Measurements from ENCODE around the gene NUMA1. TPM values are rescaled to one million over a fixed set of nuclear protein-coding genes. Genes with fewer than 3 reads are reported as not detected.

The NUMA1 gene
- total and polyA plus RNA-seq, 2 of the 13 experiments (the other 11 are each of a cell fraction or from before 2014, with no cell fraction given): 57.3 to 60.2 TPM

DNA sequence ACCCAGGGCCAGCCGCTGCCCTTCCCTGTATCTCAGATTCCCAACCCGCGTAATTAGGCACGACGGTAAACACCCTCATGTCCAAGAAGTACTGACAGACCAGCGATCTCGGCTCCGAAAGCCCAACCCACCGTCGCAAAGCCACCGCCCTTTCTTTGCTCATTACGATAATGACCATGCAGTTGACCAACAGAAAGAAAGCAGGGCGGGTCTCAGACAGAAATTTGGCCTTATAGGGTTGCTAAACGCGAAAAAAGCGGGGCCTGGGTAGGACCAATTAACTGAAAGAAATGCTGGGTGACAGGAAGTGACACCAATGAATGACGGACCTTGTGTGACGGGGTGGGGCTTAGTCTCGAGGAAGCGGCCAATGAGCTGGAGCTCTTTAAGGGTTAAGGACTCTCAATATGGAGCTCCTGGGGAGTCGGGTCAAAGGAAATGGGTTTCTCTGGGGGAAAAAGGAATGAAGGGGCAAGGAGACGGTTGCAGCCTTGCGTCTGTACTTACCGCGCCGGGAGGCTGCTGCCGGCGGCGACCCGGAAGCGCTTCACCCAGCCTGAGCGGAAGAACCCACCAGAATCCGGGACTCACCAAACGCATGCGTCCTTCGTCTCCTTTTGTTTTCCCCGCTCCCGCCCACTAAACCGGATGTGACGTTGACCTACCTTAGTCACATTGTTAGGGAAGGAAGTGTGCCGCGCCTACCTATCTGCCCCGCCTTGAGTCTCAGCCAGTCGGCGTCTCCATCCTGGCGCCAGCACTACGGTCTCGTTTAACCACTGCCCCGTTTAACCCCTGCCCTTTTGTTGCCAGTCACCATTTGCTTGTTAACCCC lies 32.0 kb upstream of the NUMA1 start, which contains the start of gene ANAPC15 (continued):
- TF ChIP-seq, protein P1, sequence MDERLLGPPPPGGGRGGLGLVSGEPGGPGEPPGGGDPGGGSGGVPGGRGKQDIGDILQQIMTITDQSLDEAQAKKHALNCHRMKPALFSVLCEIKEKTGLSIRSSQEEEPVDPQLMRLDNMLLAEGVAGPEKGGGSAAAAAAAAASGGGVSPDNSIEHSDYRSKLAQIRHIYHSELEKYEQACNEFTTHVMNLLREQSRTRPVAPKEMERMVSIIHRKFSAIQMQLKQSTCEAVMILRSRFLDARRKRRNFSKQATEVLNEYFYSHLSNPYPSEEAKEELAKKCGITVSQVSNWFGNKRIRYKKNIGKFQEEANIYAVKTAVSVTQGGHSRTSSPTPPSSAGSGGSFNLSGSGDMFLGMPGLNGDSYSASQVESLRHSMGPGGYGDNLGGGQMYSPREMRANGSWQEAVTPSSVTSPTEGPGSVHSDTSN (CRISPR knock-in tag; IDR thresholded peaks at IDR 0.05): peak; percentile 90
- TF ChIP-seq ZFAT (CRISPR knock-in tag; conservative IDR thresholded peaks at IDR 0.05) (no peak), YY1 (IDR thresholded peaks at IDR 0.05; ENCODE audit: insufficient read depth, insufficient replicate concordance, low read depth, low read length) (peak; percentile 61), RBFOX2 (IDR thresholded peaks at IDR 0.05; ENCODE audit: low read depth, low read length) (peak; percentile 83), CEBPB (IDR thresholded peaks at IDR 0.05; ENCODE audit: borderline replicate concordance, low read depth, low read length) (0 out of 2 replicates have a peak, but pooled peaks have one; percentile 23), KAT8 (CRISPR knock-in tag; IDR thresholded peaks at IDR 0.05) (peak; percentile 90), KAT7 (CRISPR knock-in tag; IDR thresholded peaks at IDR 0.05; ENCODE audit: borderline replicate concordance) (peak; percentile 18; the same call in 1 of the 2 replicates), BRD4 (CRISPR knock-in tag; IDR thresholded peaks at IDR 0.05) (no peak), DMAP1 (CRISPR knock-in tag; IDR thresholded peaks at IDR 0.05) (peak; percentile 53; the same call in 1 of the 2 replicates), ZSCAN21 (CRISPR knock-in tag; IDR thresholded peaks at IDR 0.05; ENCODE audit: borderline replicate concordance) (peak; percentile 34; the same call in 1 of the 2 replicates), CHD2 (IDR thresholded peaks at IDR 0.05; ENCODE audit: low read depth, low read length) (peak; percentile 52; the same call in 1 of the 2 replicates)
- TF ChIP-seq, protein P2, sequence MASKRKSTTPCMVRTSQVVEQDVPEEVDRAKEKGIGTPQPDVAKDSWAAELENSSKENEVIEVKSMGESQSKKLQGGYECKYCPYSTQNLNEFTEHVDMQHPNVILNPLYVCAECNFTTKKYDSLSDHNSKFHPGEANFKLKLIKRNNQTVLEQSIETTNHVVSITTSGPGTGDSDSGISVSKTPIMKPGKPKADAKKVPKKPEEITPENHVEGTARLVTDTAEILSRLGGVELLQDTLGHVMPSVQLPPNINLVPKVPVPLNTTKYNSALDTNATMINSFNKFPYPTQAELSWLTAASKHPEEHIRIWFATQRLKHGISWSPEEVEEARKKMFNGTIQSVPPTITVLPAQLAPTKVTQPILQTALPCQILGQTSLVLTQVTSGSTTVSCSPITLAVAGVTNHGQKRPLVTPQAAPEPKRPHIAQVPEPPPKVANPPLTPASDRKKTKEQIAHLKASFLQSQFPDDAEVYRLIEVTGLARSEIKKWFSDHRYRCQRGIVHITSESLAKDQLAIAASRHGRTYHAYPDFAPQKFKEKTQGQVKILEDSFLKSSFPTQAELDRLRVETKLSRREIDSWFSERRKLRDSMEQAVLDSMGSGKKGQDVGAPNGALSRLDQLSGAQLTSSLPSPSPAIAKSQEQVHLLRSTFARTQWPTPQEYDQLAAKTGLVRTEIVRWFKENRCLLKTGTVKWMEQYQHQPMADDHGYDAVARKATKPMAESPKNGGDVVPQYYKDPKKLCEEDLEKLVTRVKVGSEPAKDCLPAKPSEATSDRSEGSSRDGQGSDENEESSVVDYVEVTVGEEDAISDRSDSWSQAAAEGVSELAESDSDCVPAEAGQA (IDR thresholded peaks at IDR 0.05; ENCODE audit: low read depth): peak; percentile 70; the same call in 1 of the 2 replicates
- TF ChIP-seq, protein P2 (CRISPR knock-in tag; IDR thresholded peaks at IDR 0.05; ENCODE audit: borderline replicate concordance): 0 out of 2 replicates have a peak, but pooled peaks have one; percentile 25
- TF ChIP-seq, protein P3, sequence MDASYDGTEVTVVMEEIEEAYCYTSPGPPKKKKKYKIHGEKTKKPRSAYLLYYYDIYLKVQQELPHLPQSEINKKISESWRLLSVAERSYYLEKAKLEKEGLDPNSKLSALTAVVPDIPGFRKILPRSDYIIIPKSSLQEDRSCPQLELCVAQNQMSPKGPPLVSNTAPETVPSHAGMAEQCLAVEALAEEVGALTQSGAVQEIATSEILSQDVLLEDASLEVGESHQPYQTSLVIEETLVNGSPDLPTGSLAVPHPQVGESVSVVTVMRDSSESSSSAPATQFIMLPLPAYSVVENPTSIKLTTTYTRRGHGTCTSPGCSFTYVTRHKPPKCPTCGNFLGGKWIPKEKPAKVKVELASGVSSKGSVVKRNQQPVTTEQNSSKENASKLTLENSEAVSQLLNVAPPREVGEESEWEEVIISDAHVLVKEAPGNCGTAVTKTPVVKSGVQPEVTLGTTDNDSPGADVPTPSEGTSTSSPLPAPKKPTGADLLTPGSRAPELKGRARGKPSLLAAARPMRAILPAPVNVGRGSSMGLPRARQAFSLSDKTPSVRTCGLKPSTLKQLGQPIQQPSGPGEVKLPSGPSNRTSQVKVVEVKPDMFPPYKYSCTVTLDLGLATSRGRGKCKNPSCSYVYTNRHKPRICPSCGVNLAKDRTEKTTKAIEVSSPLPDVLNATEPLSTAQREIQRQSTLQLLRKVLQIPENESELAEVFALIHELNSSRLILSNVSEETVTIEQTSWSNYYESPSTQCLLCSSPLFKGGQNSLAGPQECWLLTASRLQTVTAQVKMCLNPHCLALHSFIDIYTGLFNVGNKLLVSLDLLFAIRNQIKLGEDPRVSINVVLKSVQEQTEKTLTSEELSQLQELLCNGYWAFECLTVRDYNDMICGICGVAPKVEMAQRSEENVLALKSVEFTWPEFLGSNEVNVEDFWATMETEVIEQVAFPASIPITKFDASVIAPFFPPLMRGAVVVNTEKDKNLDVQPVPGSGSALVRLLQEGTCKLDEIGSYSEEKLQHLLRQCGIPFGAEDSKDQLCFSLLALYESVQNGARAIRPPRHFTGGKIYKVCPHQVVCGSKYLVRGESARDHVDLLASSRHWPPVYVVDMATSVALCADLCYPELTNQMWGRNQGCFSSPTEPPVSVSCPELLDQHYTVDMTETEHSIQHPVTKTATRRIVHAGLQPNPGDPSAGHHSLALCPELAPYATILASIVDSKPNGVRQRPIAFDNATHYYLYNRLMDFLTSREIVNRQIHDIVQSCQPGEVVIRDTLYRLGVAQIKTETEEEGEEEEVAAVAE (CRISPR knock-in tag; IDR thresholded peaks at IDR 0.05; ENCODE audit: borderline replicate concordance): no peak
- TF ChIP-seq, protein P4, sequence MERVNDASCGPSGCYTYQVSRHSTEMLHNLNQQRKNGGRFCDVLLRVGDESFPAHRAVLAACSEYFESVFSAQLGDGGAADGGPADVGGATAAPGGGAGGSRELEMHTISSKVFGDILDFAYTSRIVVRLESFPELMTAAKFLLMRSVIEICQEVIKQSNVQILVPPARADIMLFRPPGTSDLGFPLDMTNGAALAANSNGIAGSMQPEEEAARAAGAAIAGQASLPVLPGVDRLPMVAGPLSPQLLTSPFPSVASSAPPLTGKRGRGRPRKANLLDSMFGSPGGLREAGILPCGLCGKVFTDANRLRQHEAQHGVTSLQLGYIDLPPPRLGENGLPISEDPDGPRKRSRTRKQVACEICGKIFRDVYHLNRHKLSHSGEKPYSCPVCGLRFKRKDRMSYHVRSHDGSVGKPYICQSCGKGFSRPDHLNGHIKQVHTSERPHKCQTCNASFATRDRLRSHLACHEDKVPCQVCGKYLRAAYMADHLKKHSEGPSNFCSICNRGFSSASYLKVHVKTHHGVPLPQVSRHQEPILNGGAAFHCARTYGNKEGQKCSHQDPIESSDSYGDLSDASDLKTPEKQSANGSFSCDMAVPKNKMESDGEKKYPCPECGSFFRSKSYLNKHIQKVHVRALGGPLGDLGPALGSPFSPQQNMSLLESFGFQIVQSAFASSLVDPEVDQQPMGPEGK (CRISPR knock-in tag; IDR thresholded peaks at IDR 0.05): no peak
